ENCODE data around the gene CCBE1.

The CCBE1 gene

GRCh38 chr18:59456657-59457056, 240.6 kb downstream of the CCBE1 start:
- no peaks in the 10 kb centered on the region for H3K27me3 ChIP-seq (ENCODE audit: control insufficient read depth in 2 of 2, insufficient read depth in 2 of 2, low read length in 2 of 2)
- H3K4me1 ChIP-seq (ENCODE audit: control insufficient read depth in 2 of 2, insufficient read depth in 2 of 2, low read length in 2 of 2), result no peaks in the 10 kb centered on the region
- H3K36me3 ChIP-seq (ENCODE audit: control insufficient read depth in 2 of 2, insufficient read depth in 2 of 2, low read length in 2 of 2), result no peaks in the 10 kb centered on the region
- H3K9me3 ChIP-seq (ENCODE audit: control insufficient read depth in 2 of 2, low read length in 2 of 2), result no peaks in the 10 kb centered on the region
- H3K4me3 ChIP-seq (ENCODE audit: low read length in 2 of 2), result no peak overlapping the region
- no peak overlapping the region for H3K9ac ChIP-seq (ENCODE audit: low read depth in 1 of 2, low read length in 2 of 2)
- no peak overlapping the region for H3K27ac ChIP-seq (ENCODE audit: low read depth in 2 of 2, low read length in 2 of 2)

GRCh38 chr18:59455728-59456276, 241.4 kb downstream of the CCBE1 start:
- H3K4me3 ChIP-seq (ENCODE audit: low read length in 2 of 2), result no peak overlapping the region
- H3K4me1 ChIP-seq (ENCODE audit: control insufficient read depth in 2 of 2, insufficient read depth in 2 of 2, low read length in 2 of 2), result no peaks in the 10 kb centered on the region
- no peaks in the 10 kb centered on the region for H3K9me3 ChIP-seq (ENCODE audit: control insufficient read depth in 2 of 2, low read length in 2 of 2)
- H3K27ac ChIP-seq (ENCODE audit: low read depth in 2 of 2, low read length in 2 of 2), result no peak overlapping the region
- H3K9ac ChIP-seq (ENCODE audit: low read depth in 1 of 2, low read length in 2 of 2), result no peak overlapping the region
- H3K27me3 ChIP-seq (ENCODE audit: control insufficient read depth in 2 of 2, insufficient read depth in 2 of 2, low read length in 2 of 2), result no peaks in the 10 kb centered on the region
- no peaks in the 10 kb centered on the region for H3K36me3 ChIP-seq (ENCODE audit: control insufficient read depth in 2 of 2, insufficient read depth in 2 of 2, low read length in 2 of 2)

DNA sequence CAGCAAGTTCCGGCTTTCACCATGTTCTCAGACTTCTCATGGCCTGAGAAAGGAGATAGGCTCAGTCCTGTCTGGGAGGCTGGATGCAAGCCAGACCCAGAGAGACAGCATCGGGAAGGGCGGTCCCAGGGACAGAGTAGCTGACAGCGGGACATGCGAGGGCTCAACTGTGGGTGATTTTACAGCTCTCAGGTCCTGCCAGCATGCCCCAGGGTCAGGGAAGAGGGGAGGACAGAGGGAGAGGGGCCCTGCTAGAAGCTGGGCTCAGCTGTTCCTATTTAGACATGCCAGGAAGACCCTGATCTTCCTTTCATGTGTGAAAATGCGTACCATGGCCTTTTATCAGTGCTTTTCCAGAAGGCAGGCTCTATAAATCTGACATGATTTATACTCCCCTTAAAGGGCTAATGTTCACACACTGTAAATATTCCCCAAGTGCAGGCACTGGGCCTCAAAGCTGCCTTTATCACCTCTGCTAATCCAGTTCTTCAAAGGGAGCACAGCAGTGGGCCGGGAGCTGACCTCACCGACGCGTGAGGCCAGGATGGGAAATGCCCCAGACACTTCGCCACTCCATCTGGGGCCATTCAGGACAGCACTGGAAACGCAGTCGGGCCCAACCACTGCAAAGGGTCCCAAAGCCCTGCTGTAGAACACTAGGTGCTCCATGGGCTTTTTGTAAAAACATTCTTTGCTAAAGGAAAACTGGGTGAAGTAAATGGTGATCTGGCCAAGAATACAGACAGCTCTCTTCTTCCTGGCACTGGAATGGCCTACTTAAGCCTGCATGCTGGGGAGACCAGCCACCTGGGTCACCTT, 242.1 kb downstream of the CCBE1 start:
- no peaks in the 10 kb centered on the region for H3K36me3 ChIP-seq (ENCODE audit: control insufficient read depth in 2 of 2, insufficient read depth in 2 of 2, low read length in 2 of 2)
- no peaks in the 10 kb centered on the region for H3K4me1 ChIP-seq (ENCODE audit: control insufficient read depth in 2 of 2, insufficient read depth in 2 of 2, low read length in 2 of 2)
- no peaks in the 10 kb centered on the region for H3K27me3 ChIP-seq (ENCODE audit: control insufficient read depth in 2 of 2, insufficient read depth in 2 of 2, low read length in 2 of 2)
- H3K9me3 ChIP-seq (ENCODE audit: control insufficient read depth in 2 of 2, low read length in 2 of 2), result no peaks in the 10 kb centered on the region
- no peak overlapping the region for H3K27ac ChIP-seq (ENCODE audit: low read depth in 2 of 2, low read length in 2 of 2)
- no peak overlapping the region for H3K9ac ChIP-seq (ENCODE audit: low read depth in 1 of 2, low read length in 2 of 2)
- H3K4me3 ChIP-seq (ENCODE audit: low read length in 2 of 2), result no peak overlapping the region

DNA sequence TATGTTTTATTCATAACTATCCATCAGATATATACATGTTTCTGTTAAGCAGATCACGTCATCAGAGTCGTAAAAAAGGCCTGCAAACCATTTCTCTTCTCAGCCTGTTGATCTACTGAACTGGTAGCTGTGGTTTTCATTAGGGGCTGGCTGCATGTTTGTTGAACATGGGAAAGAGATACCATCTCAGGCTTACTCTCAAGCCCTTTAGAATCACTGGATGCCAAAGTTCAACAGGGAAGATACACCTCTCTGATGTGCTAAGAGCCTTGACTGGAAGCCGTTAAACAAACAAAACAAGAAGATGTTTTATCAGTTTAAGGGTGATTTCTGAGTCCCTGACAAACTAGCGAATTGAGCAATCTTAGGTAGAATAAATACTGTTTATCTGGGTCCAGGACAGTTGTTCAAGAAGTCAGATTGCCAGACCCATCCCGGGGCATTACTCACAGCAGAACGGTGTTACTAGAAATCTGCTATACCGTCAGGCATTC, 243.7 kb downstream of the CCBE1 start:
- no peaks in the 10 kb centered on the region for H3K27me3 ChIP-seq (ENCODE audit: control insufficient read depth in 2 of 2, insufficient read depth in 2 of 2, low read length in 2 of 2)
- H3K27ac ChIP-seq (ENCODE audit: low read depth in 2 of 2, low read length in 2 of 2), result no peak overlapping the region
- H3K9me3 ChIP-seq (ENCODE audit: control insufficient read depth in 2 of 2, low read length in 2 of 2), result no peaks in the 10 kb centered on the region
- H3K4me3 ChIP-seq (ENCODE audit: low read length in 2 of 2), result no peak overlapping the region
- no peaks in the 10 kb centered on the region for H3K4me1 ChIP-seq (ENCODE audit: control insufficient read depth in 2 of 2, insufficient read depth in 2 of 2, low read length in 2 of 2)
- no peaks in the 10 kb centered on the region for H3K36me3 ChIP-seq (ENCODE audit: control insufficient read depth in 2 of 2, insufficient read depth in 2 of 2, low read length in 2 of 2)
- H3K9ac ChIP-seq (ENCODE audit: low read depth in 1 of 2, low read length in 2 of 2), result no peak overlapping the region

GRCh38 chr18:59451963-59452362, 245.3 kb downstream of the CCBE1 start:
- H3K4me3 ChIP-seq (ENCODE audit: low read length in 2 of 2), result no peak overlapping the region
- H3K9me3 ChIP-seq (ENCODE audit: control insufficient read depth in 2 of 2, low read length in 2 of 2), result no peaks in the 10 kb centered on the region
- H3K4me1 ChIP-seq (ENCODE audit: control insufficient read depth in 2 of 2, insufficient read depth in 2 of 2, low read length in 2 of 2), result no peaks in the 10 kb centered on the region
- H3K9ac ChIP-seq (ENCODE audit: low read depth in 1 of 2, low read length in 2 of 2), result no peak overlapping the region
- H3K27me3 ChIP-seq (ENCODE audit: control insufficient read depth in 2 of 2, insufficient read depth in 2 of 2, low read length in 2 of 2), result no peaks in the 10 kb centered on the region
- H3K36me3 ChIP-seq (ENCODE audit: control insufficient read depth in 2 of 2, insufficient read depth in 2 of 2, low read length in 2 of 2), result no peaks in the 10 kb centered on the region
- H3K27ac ChIP-seq (ENCODE audit: low read depth in 2 of 2, low read length in 2 of 2), result no peak overlapping the region

- Histone ChIP-seq H3K4me1 (ENCODE audit: control insufficient read depth in 2 of 2, insufficient read depth in 2 of 2, low read length in 2 of 2) (no peaks in the 10 kb centered on the region), H3K9ac (ENCODE audit: low read depth in 1 of 2, low read length in 2 of 2) (no peak overlapping the region), H3K9me3 (ENCODE audit: control insufficient read depth in 2 of 2, low read length in 2 of 2) (no peaks in the 10 kb centered on the region), H3K27ac (ENCODE audit: low read depth in 2 of 2, low read length in 2 of 2) (no peak overlapping the region), H3K4me3 (ENCODE audit: low read length in 2 of 2) (no peak overlapping the region), H3K27me3 (ENCODE audit: control insufficient read depth in 2 of 2, insufficient read depth in 2 of 2, low read length in 2 of 2) (no peaks in the 10 kb centered on the region), H3K36me3 (ENCODE audit: control insufficient read depth in 2 of 2, insufficient read depth in 2 of 2, low read length in 2 of 2) (no peaks in the 10 kb centered on the region)
Measured at GRCh38 chr18:59451073-59451472, 246.2 kb downstream of the CCBE1 start.

GRCh38 chr18:59448546-59448945, 248.7 kb downstream of the CCBE1 start:
- H3K4me1 ChIP-seq (ENCODE audit: control insufficient read depth in 2 of 2, insufficient read depth in 2 of 2, low read length in 2 of 2), result no peaks in the 10 kb centered on the region
- H3K36me3 ChIP-seq (ENCODE audit: control insufficient read depth in 2 of 2, insufficient read depth in 2 of 2, low read length in 2 of 2), result no peaks in the 10 kb centered on the region
- H3K27ac ChIP-seq (ENCODE audit: low read depth in 2 of 2, low read length in 2 of 2), result no peak overlapping the region
- H3K9me3 ChIP-seq (ENCODE audit: control insufficient read depth in 2 of 2, low read length in 2 of 2), result no peaks in the 10 kb centered on the region
- no peak overlapping the region for H3K9ac ChIP-seq (ENCODE audit: low read depth in 1 of 2, low read length in 2 of 2)
- no peak overlapping the region for H3K4me3 ChIP-seq (ENCODE audit: low read length in 2 of 2)
- H3K27me3 ChIP-seq (ENCODE audit: control insufficient read depth in 2 of 2, insufficient read depth in 2 of 2, low read length in 2 of 2), result no peaks in the 10 kb centered on the region

- Histone ChIP-seq H3K27ac (ENCODE audit: low read depth in 2 of 2, low read length in 2 of 2) (no peak overlapping the region), H3K4me1 (ENCODE audit: control insufficient read depth in 2 of 2, insufficient read depth in 2 of 2, low read length in 2 of 2) (no peaks in the 10 kb centered on the region), H3K4me3 (ENCODE audit: low read length in 2 of 2) (no peak overlapping the region), H3K27me3 (ENCODE audit: control insufficient read depth in 2 of 2, insufficient read depth in 2 of 2, low read length in 2 of 2) (no peaks in the 10 kb centered on the region), H3K36me3 (ENCODE audit: control insufficient read depth in 2 of 2, insufficient read depth in 2 of 2, low read length in 2 of 2) (no peaks in the 10 kb centered on the region), H3K9ac (ENCODE audit: low read depth in 1 of 2, low read length in 2 of 2) (no peak overlapping the region), H3K9me3 (ENCODE audit: control insufficient read depth in 2 of 2, low read length in 2 of 2) (no peaks in the 10 kb centered on the region)
Measured at GRCh38 chr18:59446012-59446411, 251.2 kb downstream of the CCBE1 start.

DNA sequence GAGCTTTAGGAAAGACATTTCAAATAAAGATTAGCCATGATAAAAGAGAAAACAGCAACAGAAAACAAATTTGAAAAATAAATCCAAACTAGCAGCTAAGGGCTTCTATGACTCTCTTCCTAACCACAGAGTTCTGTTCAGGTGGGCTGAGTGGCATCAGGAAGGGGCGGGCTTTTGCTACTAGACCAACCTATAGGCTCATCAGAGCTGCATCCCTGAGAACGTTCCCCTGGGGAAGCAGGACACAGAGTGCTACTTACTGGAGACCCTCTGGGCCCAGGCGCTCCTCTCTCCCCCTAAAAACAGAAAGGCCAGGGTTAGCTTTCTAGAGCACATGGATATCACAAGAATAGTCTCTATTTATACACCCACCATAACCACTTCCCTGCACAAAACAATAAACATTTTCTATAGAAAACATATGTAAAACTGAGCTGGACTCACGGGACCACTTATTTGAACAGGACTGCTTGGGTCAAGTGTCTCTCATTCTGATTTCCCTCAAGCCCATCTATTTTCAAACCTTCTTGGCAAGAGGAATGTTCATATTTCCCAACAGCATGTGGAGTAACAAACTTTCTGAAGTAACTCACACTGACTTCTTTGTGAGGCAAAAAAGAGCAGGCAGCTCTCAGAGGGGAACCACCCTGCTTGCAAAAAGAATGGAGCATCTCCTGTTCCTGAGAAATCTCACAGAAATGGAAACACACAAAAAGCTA, 259.2 kb downstream of the CCBE1 start:
- Histone ChIP-seq H3K9me3 (ENCODE audit: control insufficient read depth in 2 of 2, low read length in 2 of 2) (no peaks in the 10 kb centered on the region), H3K27me3 (ENCODE audit: control insufficient read depth in 2 of 2, insufficient read depth in 2 of 2, low read length in 2 of 2) (no peaks in the 10 kb centered on the region), H3K36me3 (ENCODE audit: control insufficient read depth in 2 of 2, insufficient read depth in 2 of 2, low read length in 2 of 2) (no peaks in the 10 kb centered on the region), H3K9ac (ENCODE audit: low read depth in 1 of 2, low read length in 2 of 2) (no peak overlapping the region), H3K4me3 (ENCODE audit: low read length in 2 of 2) (no peak overlapping the region), H3K4me1 (ENCODE audit: control insufficient read depth in 2 of 2, insufficient read depth in 2 of 2, low read length in 2 of 2) (no peaks in the 10 kb centered on the region), H3K27ac (ENCODE audit: low read depth in 2 of 2, low read length in 2 of 2) (no peak overlapping the region)
